ENCODE data around the gene SEC61A1. TPM values are rescaled to one million over a fixed set of nuclear protein-coding genes. Genes with fewer than 3 reads are reported as not detected.

Gene SEC61A1
- total RNA-seq, 6 experiments from 2014 or later = 497 to 608 (median 536) TPM

GRCh38 chr3:128064962-128065361 lies 12.7 kb downstream of the SEC61A1 start:
- Mint-ChIP-seq H3K36me3 (ENCODE audit: low read depth) (peaks cover 74% of the 10 kb centered on the region), H3K4me1 (ENCODE audit: low read depth) (peaks cover 55% of the 10 kb centered on the region), H3K4me3 (no peak overlapping the region), H3K9me3 (no peaks in the 10 kb centered on the region), H3K27ac (peak overlapping the region; percentile 75), H3K27me3 (ENCODE audit: insufficient read depth) (peaks cover 1% of the 10 kb centered on the region)
- no peak for DNase-seq
- TF ChIP-seq CTCF (IDR thresholded peaks at IDR 0.05) = no peak

GRCh38 chr3:128066114-128066513 lies 13.9 kb downstream of the SEC61A1 start:
- H3K27me3 Mint-ChIP-seq (ENCODE audit: insufficient read depth) = peaks cover 1% of the 10 kb centered on the region
- H3K4me1 Mint-ChIP-seq (ENCODE audit: low read depth) = peaks cover 49% of the 10 kb centered on the region
- no peak for TF ChIP-seq CTCF (IDR thresholded peaks at IDR 0.05)
- no peaks in the 10 kb centered on the region for H3K9me3 Mint-ChIP-seq
- DNase-seq = no peak
- H3K36me3 Mint-ChIP-seq (ENCODE audit: low read depth) = peaks cover 73% of the 10 kb centered on the region
- H3K27ac Mint-ChIP-seq = no peak overlapping the region
- H3K4me3 Mint-ChIP-seq = no peak overlapping the region

- no peak overlapping the region for H3K27ac Mint-ChIP-seq
- peaks cover 68% of the 10 kb centered on the region for H3K36me3 Mint-ChIP-seq (ENCODE audit: low read depth)
- TF ChIP-seq CTCF (IDR thresholded peaks at IDR 0.05) = no peak
- H3K4me1 Mint-ChIP-seq (ENCODE audit: low read depth) = peaks cover 44% of the 10 kb centered on the region
- no peak for DNase-seq
- peaks cover 1% of the 10 kb centered on the region for H3K27me3 Mint-ChIP-seq (ENCODE audit: insufficient read depth)
- H3K4me3 Mint-ChIP-seq = no peak overlapping the region
- no peaks in the 10 kb centered on the region for H3K9me3 Mint-ChIP-seq
Observed at GRCh38 chr3:128066676-128067075, 14.4 kb downstream of the SEC61A1 start.

- no peak overlapping the region for H3K4me3 Mint-ChIP-seq
- DNase-seq = no peak
- no peak for TF ChIP-seq CTCF (IDR thresholded peaks at IDR 0.05)
Observed at GRCh38 chr3:128067489-128067888, 15.3 kb downstream of the SEC61A1 start.

GRCh38 chr3:128068156-128068620 lies 16.0 kb downstream of the SEC61A1 start:
- Mint-ChIP-seq H3K27me3 (ENCODE audit: insufficient read depth) (peaks cover 1% of the 10 kb centered on the region), H3K4me1 (ENCODE audit: low read depth) (peaks cover 34% of the 10 kb centered on the region), H3K27ac (peak overlapping the region; percentile 72), H3K4me3 (no peak overlapping the region), H3K9me3 (no peaks in the 10 kb centered on the region), H3K36me3 (ENCODE audit: low read depth) (peaks cover 53% of the 10 kb centered on the region)
- peak; percentile 41 for DNase-seq
- TF ChIP-seq CTCF (IDR thresholded peaks at IDR 0.05) = peak; percentile 79

More at GRCh38 chr3:128067489-128067888, 15.3 kb downstream of the SEC61A1 start:
- no peaks in the 10 kb centered on the region for H3K9me3 Mint-ChIP-seq
- H3K4me1 Mint-ChIP-seq (ENCODE audit: low read depth) = peaks cover 35% of the 10 kb centered on the region
- peak overlapping the region; percentile 19; the same call in 1 of the 2 replicates for H3K27ac Mint-ChIP-seq
- H3K27me3 Mint-ChIP-seq (ENCODE audit: insufficient read depth) = peaks cover 1% of the 10 kb centered on the region
- H3K36me3 Mint-ChIP-seq (ENCODE audit: low read depth) = peaks cover 60% of the 10 kb centered on the region

- Mint-ChIP-seq H3K27me3 (ENCODE audit: insufficient read depth) (peaks cover 1% of the 10 kb centered on the region; the same call in 1 of the 2 replicates), H3K36me3 (ENCODE audit: low read depth) (peaks cover 43% of the 10 kb centered on the region), H3K9me3 (no peaks in the 10 kb centered on the region), H3K4me3 (no peak overlapping the region), H3K27ac (no peak overlapping the region), H3K4me1 (ENCODE audit: low read depth) (peaks cover 38% of the 10 kb centered on the region)
- no peak for TF ChIP-seq CTCF (IDR thresholded peaks at IDR 0.05)
- DNase-seq = no peak
Observed at GRCh38 chr3:128069271-128069670, 17.0 kb downstream of the SEC61A1 start.
